Transverse colon (tissue), 4 donors: ENCODE results near the gene CAMTA1. TPM values are rescaled to one million over a fixed set of nuclear protein-coding genes. Genes with fewer than 3 reads are reported as not detected.

Source experiments
- DNase-seq: peaks from one replicate; pipeline ENCODE4 v3.0.0-alpha.2; 2019
- H3K27ac ChIP-seq, 4 donors: fragments of 200-600 bp; sonication (generic); 2 replicates each; pipeline ENCODE4 v1.5.1; 2016 to 2018; ENCODE audit warnings: inconsistent platforms in 4 of 4
- H3K27me3 ChIP-seq: fragments of 200-600 bp; sonication (generic); 2 replicates; pipeline ENCODE4 v1.5.1; 2017; ENCODE audit warnings: inconsistent platforms
- H3K36me3 ChIP-seq, 4 donors: fragments of 200-600 bp; sonication (generic); 2 replicates each; pipeline ENCODE4 v1.5.1; 2017 to 2019; ENCODE audit warnings: inconsistent platforms in 4 of 4
- H3K4me1 ChIP-seq, 4 donors: fragments of 200-600 bp; sonication (generic); 2 replicates each; pipeline ENCODE4 v1.5.1; 2017 to 2020; ENCODE audit warnings: inconsistent platforms in 4 of 4
- H3K4me3 ChIP-seq, 4 donors: fragments of 200-600 bp; sonication (generic); 1 replicate in 1 of 4; 2 replicates in 3 of 4; pipeline versions ENCODE4 v1.5.1 to v1.6.1; 2017 to 2019; ENCODE audit warnings: inconsistent platforms in 4 of 4
- H3K9me3 ChIP-seq, 2 donors: fragments of 200-600 bp; sonication (generic); 2 replicates each; pipeline ENCODE4 v1.5.1; 2017 to 2019; ENCODE audit warnings: inconsistent platforms in 2 of 2
- EP300 ChIP-seq: sonication (generic); formaldehyde crosslinking; IDR thresholded peaks from one replicate; pipeline ENCODE4 v1.6.1; 2017; ENCODE audit warnings: antibody characterized with exemption, low read depth
- POLR2A ChIP-seq: fragments of 450-650 bp; IDR thresholded peaks from one replicate; pipeline ENCODE4 v1.6.1; 2016; ENCODE audit warnings: antibody characterized with exemption, mild to moderate bottlenecking, moderate library complexity
- POLR2AphosphoS5 ChIP-seq, 3 donors: sonication (generic); formaldehyde crosslinking; IDR thresholded peaks; one replicate each; pipeline ENCODE4 v1.6.1; 2016; ENCODE audit warnings: antibody characterized with exemption in 3 of 3
- WGBS, 2 donors: methylation state at CpG; one replicate each; pipeline ENCODE4 v1.1.5; 2018; ENCODE audit warnings: low coverage in 1 of 2; 5-methylcytosine and 5-hydroxymethylcytosine counted together
- in situ Hi-C, 4 donors: fragments of 200-750 bp; cut with MboI; loops; one replicate each; pipeline versions ENCODE4 v1.15.0 to v1.15.1; 2017; ENCODE audit warnings: low sequenced_read_pairs in 3 of 4, low pct_ligation_motif_present in 1 of 4, low pct_unique_long_range_greater_than_20kb in 1 of 4
- intact Hi-C: fragments of 100-400 bp; cut with DNase I; formaldehyde crosslinking; loops from one replicate; pipeline ENCODE4 v1.15.1; 2023; ENCODE audit warnings: low total_unique reads
- total RNA-seq, 4 donors: library from RNA; depleted of rRNA; stranded (reverse); fragments of >200 nt; gene quantifications; one replicate each; pipeline ENCODE4 v1.1.0, GENCODE V29; 2016
- TF ChIP-seq, protein P1 (sequence below), 5 experiments: fragments of 200-600 bp in 3 of 5; fragments of 450-650 bp in 2 of 5; sonication (generic) in 3 of 5; IDR thresholded peaks; 1 replicate in 2 of 5; 2 replicates in 3 of 5; pipeline ENCODE4 v1.5.1; 2016 to 2017; ENCODE audit warnings: antibody characterized with exemption in 5 of 5, inconsistent platforms in 3 of 5, mild to moderate bottlenecking in 2 of 5, moderate library complexity in 1 of 5

CAMTA1 gene
- total RNA-seq, 4 donors from 2014 or later = 93.8 to 268 (median 130) TPM

GRCh38 chr1:7584643-7585042 is 799.4 kb downstream of the CAMTA1 start:
- no peak for TF ChIP-seq POLR2AphosphoS5 (IDR thresholded peaks at IDR 0.05)
- TF ChIP-seq, protein P1, sequence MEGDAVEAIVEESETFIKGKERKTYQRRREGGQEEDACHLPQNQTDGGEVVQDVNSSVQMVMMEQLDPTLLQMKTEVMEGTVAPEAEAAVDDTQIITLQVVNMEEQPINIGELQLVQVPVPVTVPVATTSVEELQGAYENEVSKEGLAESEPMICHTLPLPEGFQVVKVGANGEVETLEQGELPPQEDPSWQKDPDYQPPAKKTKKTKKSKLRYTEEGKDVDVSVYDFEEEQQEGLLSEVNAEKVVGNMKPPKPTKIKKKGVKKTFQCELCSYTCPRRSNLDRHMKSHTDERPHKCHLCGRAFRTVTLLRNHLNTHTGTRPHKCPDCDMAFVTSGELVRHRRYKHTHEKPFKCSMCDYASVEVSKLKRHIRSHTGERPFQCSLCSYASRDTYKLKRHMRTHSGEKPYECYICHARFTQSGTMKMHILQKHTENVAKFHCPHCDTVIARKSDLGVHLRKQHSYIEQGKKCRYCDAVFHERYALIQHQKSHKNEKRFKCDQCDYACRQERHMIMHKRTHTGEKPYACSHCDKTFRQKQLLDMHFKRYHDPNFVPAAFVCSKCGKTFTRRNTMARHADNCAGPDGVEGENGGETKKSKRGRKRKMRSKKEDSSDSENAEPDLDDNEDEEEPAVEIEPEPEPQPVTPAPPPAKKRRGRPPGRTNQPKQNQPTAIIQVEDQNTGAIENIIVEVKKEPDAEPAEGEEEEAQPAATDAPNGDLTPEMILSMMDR (IDR thresholded peaks at IDR 0.05) = no peak
- no peak for TF ChIP-seq EP300
- no peak for TF ChIP-seq POLR2A
- no peak for DNase-seq
- Histone ChIP-seq H3K9me3 (no peaks in the 10 kb centered on the region), H3K27me3 (no peaks in the 10 kb centered on the region), H3K4me3 (no peak overlapping the region), H3K36me3 (no peaks in the 10 kb centered on the region), H3K27ac (no peak overlapping the region), H3K4me1 (no peaks in the 10 kb centered on the region)
- in situ Hi-C loops (no loop called here), intact Hi-C loops (no loop called here)
- 84 to 92% methylated on average over 2 to 12 of the region's 12 CpGs for WGBS, 2 donors

DNA sequence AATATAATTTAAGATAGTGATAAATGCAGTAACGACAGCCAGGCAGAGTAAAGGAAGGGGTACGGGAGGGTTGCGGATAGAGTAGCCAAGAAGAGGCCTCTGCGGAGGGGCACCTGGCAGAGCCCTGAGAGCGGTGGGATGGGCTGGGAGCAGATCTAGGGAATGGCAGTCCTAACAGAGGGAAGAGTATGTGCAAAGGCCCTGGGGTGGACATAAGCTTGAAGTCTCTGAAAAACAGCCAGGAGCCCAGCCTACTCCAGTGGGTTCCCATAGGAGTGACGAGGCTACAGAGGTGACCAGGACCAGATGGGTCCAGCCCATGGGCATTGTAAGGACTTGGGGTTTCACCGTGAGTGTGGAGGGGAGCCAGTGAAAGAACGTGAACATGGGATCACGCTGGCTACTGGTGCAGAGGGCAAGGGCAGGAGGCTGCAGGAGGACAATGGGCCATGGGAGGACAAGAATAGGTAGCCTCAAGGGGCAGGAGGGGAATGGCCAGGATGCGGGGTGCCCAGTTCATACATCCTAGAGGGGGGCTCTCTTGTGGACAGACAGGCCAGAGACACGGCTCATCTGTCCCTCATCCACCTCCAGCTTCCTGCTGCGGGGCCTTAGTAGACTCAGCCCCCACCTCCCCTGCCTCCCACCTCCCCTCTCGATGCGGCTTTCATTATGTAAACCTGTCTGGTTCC is 800.1 kb downstream of the CAMTA1 start:
- H3K4me1 ChIP-seq = no peaks in the 10 kb centered on the region
- no peaks in the 10 kb centered on the region for H3K27me3 ChIP-seq
- intact Hi-C loops (no loop called here), in situ Hi-C loops (no loop called here)
- 90 to 91% methylated on average over 5 to 14 of the region's 14 CpGs for WGBS, 2 donors
- TF ChIP-seq POLR2A (no peak), POLR2AphosphoS5 (IDR thresholded peaks at IDR 0.05) (no peak), EP300 (no peak)
- TF ChIP-seq, protein P1 (IDR thresholded peaks at IDR 0.05) = no peak
- no peaks in the 10 kb centered on the region for H3K9me3 ChIP-seq
- no peak overlapping the region for H3K27ac ChIP-seq
- DNase-seq = no peak
- H3K36me3 ChIP-seq = no peaks in the 10 kb centered on the region
- H3K4me3 ChIP-seq = no peak overlapping the region

GRCh38 chr1:7586031-7586941 is 801.0 kb downstream of the CAMTA1 start:
- TF ChIP-seq, protein P1 (IDR thresholded peaks at IDR 0.05) = no peak
- no peak for TF ChIP-seq EP300
- no peak for TF ChIP-seq POLR2A
- TF ChIP-seq POLR2AphosphoS5 (IDR thresholded peaks at IDR 0.05) = no peak
- DNase-seq = no peak
- no peaks in the 10 kb centered on the region for H3K9me3 ChIP-seq
- no peak overlapping the region for H3K4me3 ChIP-seq
- H3K4me1 ChIP-seq = no peaks in the 10 kb centered on the region
- in situ Hi-C loops (no loop called here), intact Hi-C loops (no loop called here)
- 78% methylated on average over 25 of the region's 26 CpGs; no CpG with 5 or more reads in 1 of the 2 donors for WGBS, 2 donors
- no peaks in the 10 kb centered on the region for H3K27me3 ChIP-seq
- H3K36me3 ChIP-seq = no peaks in the 10 kb centered on the region
- no peak overlapping the region for H3K27ac ChIP-seq

GRCh38 chr1:7587108-7587772 is 802.0 kb downstream of the CAMTA1 start:
- H3K4me1 ChIP-seq = no peaks in the 10 kb centered on the region
- intact Hi-C loops = no loop called here
- TF ChIP-seq, protein P1 (IDR thresholded peaks at IDR 0.05) = no peak
- no peak for TF ChIP-seq POLR2AphosphoS5 (IDR thresholded peaks at IDR 0.05)
- no peak for TF ChIP-seq POLR2A
- TF ChIP-seq EP300 = no peak
- no peak overlapping the region for H3K4me3 ChIP-seq
- no peaks in the 10 kb centered on the region for H3K9me3 ChIP-seq
- H3K27ac ChIP-seq = no peak overlapping the region
- in situ Hi-C loops = no loop called here
- no peaks in the 10 kb centered on the region for H3K36me3 ChIP-seq
- DNase-seq = no peak
- no peaks in the 10 kb centered on the region for H3K27me3 ChIP-seq
- WGBS, 2 donors = 73 to 85% methylated on average over 2 to 17 of the region's 18 CpGs
